GM13976 (cell line): ENCODE data around the gene CARD9.
A peak's percentile ranks its signal among the peaks of the same experiment; 100 is the strongest.

Experiments
- DNase-seq: peaks from one replicate; pipeline ENCODE4 v3.0.0; 2012; ENCODE audit warnings: low spot score
- CTCF ChIP-seq: IDR thresholded peaks from 2 replicates; pipeline ENCODE4 v1.5.1; 2012; ENCODE audit warnings: borderline replicate concordance, mild to moderate bottlenecking; ENCODE audit not compliant: insufficient read depth; ENCODE audit errors: extremely low read depth, missing control alignments, control extremely low read depth
- in situ Hi-C: fragments of 300-500 bp; cut with MboI; formaldehyde crosslinking; loops from one replicate; pipeline ENCODE4 v1.12.0; 2022; ENCODE audit warnings: low sequenced_read_pairs, mixed read lengths, inconsistent platforms; ENCODE audit not compliant: unreplicated experiment

CARD9 gene

GRCh38 chr9:136327304-136327974, 46.0 kb downstream of the CARD9 start, which contains the start of gene GPSM1:
TSS of gene GPSM1 (plus strand) at chr9:136327539. CDS start at chr9:136327696, 157 bp downstream.
- in situ Hi-C loops, result no loop called here
- peak; percentile 67 for DNase-seq
- no peak for TF ChIP-seq CTCF

- DNase-seq, result no peak
- in situ Hi-C loops, result no loop called here
- TF ChIP-seq CTCF, result no peak
Observed at GRCh38 chr9:136326761-136327303, 46.6 kb downstream of the CARD9 start.

- in situ Hi-C loops, result no loop called here
- TF ChIP-seq CTCF, result no peak
- DNase-seq, result no peak
Observed at GRCh38 chr9:136326061-136326760, 47.3 kb downstream of the CARD9 start.

- TF ChIP-seq CTCF, result no peak
- no peak for DNase-seq
- in situ Hi-C loops, result no loop called here
Observed at GRCh38 chr9:136325358-136325757, 48.1 kb downstream of the CARD9 start.

- in situ Hi-C loops, result no loop called here
- TF ChIP-seq CTCF, result no peak
- no peak for DNase-seq
Observed at GRCh38 chr9:136324501-136325300, 48.8 kb downstream of the CARD9 start.

- no peak for TF ChIP-seq CTCF
- in situ Hi-C loops, result no loop called here
- no peak for DNase-seq
Observed at GRCh38 chr9:136323371-136323789, 50.1 kb downstream of the CARD9 start.
